Muscle layer of colon (tissue), 2 donors: ENCODE results near the gene SEL1L2.

Source experiments
- H3K27ac ChIP-seq: one replicate; pipeline ENCODE4 v1.7.0; 2013; ENCODE audit warnings: low read depth, mild to moderate bottlenecking, low read length, moderate library complexity
- H3K27me3 ChIP-seq, 2 donors: one replicate each; pipeline ENCODE4 v1.7.0; 2013; ENCODE audit warnings: low read length in 2 of 2, mild to moderate bottlenecking in 2 of 2; ENCODE audit not compliant: insufficient read depth in 2 of 2, control insufficient read depth in 1 of 2
- H3K36me3 ChIP-seq: one replicate; pipeline ENCODE4 v1.7.0; 2013; ENCODE audit warnings: mild to moderate bottlenecking, low read length; ENCODE audit not compliant: insufficient read depth
- H3K4me1 ChIP-seq: one replicate; pipeline ENCODE4 v1.7.0; 2013; ENCODE audit warnings: mild to moderate bottlenecking, low read length; ENCODE audit not compliant: insufficient read depth
- H3K4me3 ChIP-seq, 2 donors: one replicate each; pipeline ENCODE4 v1.7.0; 2013; ENCODE audit warnings: low read length in 2 of 2, low read depth in 1 of 2, mild to moderate bottlenecking in 1 of 2, moderate library complexity in 1 of 2
- H3K9ac ChIP-seq: one replicate; pipeline ENCODE4 v1.7.0; 2013; ENCODE audit warnings: low read length
- H3K9me3 ChIP-seq: one replicate; pipeline ENCODE4 v1.7.0; 2013; ENCODE audit warnings: mild to moderate bottlenecking, low read length
- donor health status: abdominal sarcoma.
- donor health status: Adenocarcinoma of cecum.

Gene SEL1L2

DNA sequence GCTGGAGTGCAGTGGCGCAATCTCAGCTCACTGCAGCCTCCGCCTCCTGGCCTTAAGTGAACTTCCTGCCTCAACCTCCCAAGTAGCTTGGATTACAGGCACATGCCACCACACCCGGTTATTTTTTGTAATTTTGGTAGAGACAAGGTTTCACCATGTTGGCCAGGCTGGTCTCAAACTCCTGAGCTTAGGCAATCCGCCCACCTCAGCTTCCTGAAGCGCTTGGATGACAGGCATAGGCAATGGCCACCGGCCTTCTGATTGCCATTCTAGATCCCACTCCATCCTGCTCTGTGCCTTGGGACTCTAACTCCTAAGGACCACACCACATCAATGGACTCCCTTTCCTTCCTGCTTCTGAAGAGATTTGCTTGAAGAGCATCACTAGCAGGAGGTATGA is 60.6 kb downstream of the SEL1L2 start:
- Histone ChIP-seq H3K4me1 (no peaks in the 10 kb centered on the region), H3K27me3 (no peaks in the 10 kb centered on the region), H3K9ac (no peak overlapping the region), H3K9me3 (no peaks in the 10 kb centered on the region), H3K27ac (no peak overlapping the region), H3K4me3 (no peak overlapping the region), H3K36me3 (no peaks in the 10 kb centered on the region)

DNA sequence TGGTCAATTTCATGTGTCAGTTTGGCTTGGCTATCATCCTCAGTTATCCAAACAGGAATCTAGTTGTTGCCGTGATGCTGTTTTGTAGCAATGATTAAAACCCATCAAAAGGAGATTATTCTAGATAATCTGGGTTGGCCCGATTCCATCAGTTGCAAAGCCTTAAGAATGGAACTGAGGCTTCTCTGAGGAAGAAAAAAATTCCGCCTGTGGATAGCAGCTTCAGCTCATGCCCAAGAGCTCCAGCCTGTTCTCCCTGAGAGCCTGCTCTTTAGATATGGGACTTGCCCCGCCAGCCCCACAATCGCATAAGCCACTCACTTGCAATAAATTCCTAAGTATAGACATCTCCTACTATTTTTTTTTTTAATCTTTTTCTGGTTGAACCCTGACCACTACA is 61.5 kb downstream of the SEL1L2 start:
- H3K36me3 ChIP-seq: no peaks in the 10 kb centered on the region
- H3K4me3 ChIP-seq: no peak overlapping the region
- H3K27ac ChIP-seq: no peak overlapping the region
- H3K27me3 ChIP-seq: no peaks in the 10 kb centered on the region
- H3K9ac ChIP-seq: no peak overlapping the region
- no peaks in the 10 kb centered on the region for H3K4me1 ChIP-seq
- no peaks in the 10 kb centered on the region for H3K9me3 ChIP-seq

DNA sequence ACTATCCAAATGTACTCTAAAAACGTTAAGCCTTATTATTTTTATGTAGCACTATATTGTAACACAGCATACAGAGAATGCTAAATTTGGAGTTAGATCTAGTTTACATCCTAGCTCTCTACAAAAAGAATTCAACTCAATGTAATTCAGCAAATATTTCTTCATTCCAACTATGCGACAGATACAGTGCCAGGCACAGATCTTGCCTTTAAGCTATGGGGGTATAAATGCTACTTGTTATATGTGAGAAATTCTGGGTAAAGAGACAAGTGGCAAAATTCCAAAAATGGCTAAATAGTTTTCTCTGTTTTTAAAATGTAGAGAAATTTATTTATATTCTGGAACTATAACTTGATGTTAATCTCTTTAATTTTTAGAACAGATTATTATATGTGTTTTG is 63.2 kb downstream of the SEL1L2 start:
- no peaks in the 10 kb centered on the region for H3K4me1 ChIP-seq
- H3K27me3 ChIP-seq: no peaks in the 10 kb centered on the region
- H3K4me3 ChIP-seq: no peak overlapping the region
- no peak overlapping the region for H3K27ac ChIP-seq
- H3K9ac ChIP-seq: no peak overlapping the region
- no peaks in the 10 kb centered on the region for H3K9me3 ChIP-seq
- H3K36me3 ChIP-seq: no peaks in the 10 kb centered on the region

DNA sequence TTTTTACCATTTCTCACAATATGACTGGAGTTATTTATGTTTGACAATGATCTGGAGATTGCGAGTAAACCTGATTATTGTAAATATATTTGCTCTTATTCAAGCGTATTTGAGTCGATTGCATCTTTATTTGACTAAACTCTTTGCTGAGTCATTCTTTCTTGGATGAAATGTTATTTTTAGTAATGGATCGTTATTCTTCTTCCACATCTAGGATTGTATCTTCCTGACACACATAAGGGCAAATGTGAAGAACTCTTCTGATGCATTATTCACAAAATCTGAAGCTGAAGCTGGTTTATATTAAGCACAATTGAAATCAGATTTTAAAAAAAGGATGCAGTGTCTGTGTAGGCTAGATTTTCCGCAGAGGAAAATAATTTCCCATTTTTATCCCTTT is 68.2 kb downstream of the SEL1L2 start:
- no peaks in the 10 kb centered on the region for H3K9me3 ChIP-seq

DNA sequence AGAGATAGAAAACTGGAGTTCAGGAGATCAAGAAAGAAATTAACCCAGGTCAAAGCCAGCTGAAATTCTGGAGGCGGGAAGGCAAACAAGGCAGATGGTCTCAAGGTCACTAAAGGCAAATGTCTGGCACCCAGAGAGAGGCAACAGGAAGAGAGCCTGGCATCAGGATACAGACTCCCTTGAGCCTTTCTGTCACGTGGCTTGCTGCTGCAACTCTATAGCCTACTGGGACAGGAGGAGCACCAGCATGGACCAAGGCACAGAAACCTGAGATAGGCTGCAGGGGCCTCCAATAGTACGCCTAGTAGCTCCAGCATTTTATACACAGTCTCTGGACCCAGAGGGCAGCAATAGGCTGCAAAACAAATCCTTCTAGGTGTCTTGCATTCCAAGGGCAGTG is 75.1 kb downstream of the SEL1L2 start:
- no peaks in the 10 kb centered on the region for H3K27me3 ChIP-seq
- H3K9ac ChIP-seq: no peak overlapping the region
- no peaks in the 10 kb centered on the region for H3K4me1 ChIP-seq
- H3K36me3 ChIP-seq: no peaks in the 10 kb centered on the region
- H3K4me3 ChIP-seq: no peak overlapping the region
- no peaks in the 10 kb centered on the region for H3K9me3 ChIP-seq
- no peak overlapping the region for H3K27ac ChIP-seq

More for the DNA sequence above, 68.2 kb downstream of the SEL1L2 start:
- no peaks in the 10 kb centered on the region for H3K36me3 ChIP-seq
- H3K4me3 ChIP-seq: no peak overlapping the region
- H3K27me3 ChIP-seq: no peaks in the 10 kb centered on the region
- H3K4me1 ChIP-seq: no peaks in the 10 kb centered on the region
- H3K27ac ChIP-seq: no peak overlapping the region
- no peak overlapping the region for H3K9ac ChIP-seq

DNA sequence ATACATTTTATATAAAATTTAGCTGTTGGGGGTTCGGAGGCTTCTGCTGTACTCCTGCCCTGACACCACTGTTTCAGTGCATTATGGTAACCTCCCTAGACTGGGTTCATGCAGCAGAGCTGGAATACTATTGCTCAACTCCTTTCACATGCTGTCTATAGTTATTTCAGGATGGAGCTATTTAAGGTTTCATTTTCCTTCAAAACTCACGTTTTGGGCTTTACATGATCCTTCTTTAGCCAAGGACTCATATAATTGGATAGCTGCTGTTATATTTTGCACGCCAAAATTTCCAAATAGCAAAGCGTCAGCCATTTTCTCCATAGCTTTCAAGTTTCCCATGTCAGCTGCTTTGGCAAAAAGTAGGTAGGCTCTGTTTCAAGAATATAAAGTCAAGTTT is 76.8 kb downstream of the SEL1L2 start:
- Histone ChIP-seq H3K4me3 (no peak overlapping the region), H3K36me3 (no peaks in the 10 kb centered on the region), H3K9ac (no peak overlapping the region), H3K27ac (no peak overlapping the region), H3K27me3 (no peaks in the 10 kb centered on the region), H3K4me1 (no peaks in the 10 kb centered on the region), H3K9me3 (no peaks in the 10 kb centered on the region)

DNA sequence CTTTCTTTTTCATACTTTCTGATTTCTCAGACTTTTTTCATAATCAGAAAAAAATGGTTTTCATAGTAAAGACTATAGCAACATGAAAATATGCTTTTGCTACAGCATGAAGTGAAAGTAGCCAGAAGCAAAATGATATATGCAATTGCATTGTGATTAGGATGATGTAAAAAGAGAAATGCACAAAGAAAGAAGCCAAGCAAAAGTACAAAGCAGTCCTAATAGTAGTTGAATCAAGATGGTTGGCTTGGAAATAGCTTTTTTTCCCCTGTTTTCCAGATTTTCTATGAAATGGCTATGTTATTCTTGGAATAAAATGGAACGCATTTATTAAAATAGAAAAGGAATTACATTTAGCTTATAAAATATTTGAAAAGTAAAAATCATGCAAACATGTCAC is 77.3 kb downstream of the SEL1L2 start:
- no peak overlapping the region for H3K4me3 ChIP-seq
- H3K9me3 ChIP-seq: no peaks in the 10 kb centered on the region
- H3K4me1 ChIP-seq: no peaks in the 10 kb centered on the region
- no peaks in the 10 kb centered on the region for H3K27me3 ChIP-seq
- no peaks in the 10 kb centered on the region for H3K36me3 ChIP-seq
- no peak overlapping the region for H3K9ac ChIP-seq
- no peak overlapping the region for H3K27ac ChIP-seq

DNA sequence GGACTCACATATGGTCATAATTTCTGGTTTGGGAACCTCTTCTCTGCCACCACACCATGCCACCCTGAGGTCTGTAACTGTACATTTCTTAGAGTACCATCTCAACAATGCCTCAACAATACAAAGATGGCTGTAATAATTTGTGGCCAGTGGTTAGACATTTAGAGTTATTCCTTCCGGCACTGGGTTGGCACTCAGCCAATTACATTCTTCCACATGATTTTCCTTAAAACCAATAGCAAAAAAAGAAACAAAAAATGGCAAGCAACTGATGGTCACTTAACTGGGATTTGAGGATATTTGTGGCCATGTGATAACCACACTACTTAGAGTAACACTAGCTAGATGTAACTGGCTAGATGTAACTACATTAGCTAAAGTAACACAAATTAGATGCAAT is 79.9 kb downstream of the SEL1L2 start:
- Histone ChIP-seq H3K9ac (no peak overlapping the region), H3K4me1 (no peaks in the 10 kb centered on the region), H3K27ac (no peak overlapping the region), H3K4me3 (no peak overlapping the region), H3K9me3 (no peaks in the 10 kb centered on the region), H3K27me3 (no peaks in the 10 kb centered on the region), H3K36me3 (no peaks in the 10 kb centered on the region)

DNA sequence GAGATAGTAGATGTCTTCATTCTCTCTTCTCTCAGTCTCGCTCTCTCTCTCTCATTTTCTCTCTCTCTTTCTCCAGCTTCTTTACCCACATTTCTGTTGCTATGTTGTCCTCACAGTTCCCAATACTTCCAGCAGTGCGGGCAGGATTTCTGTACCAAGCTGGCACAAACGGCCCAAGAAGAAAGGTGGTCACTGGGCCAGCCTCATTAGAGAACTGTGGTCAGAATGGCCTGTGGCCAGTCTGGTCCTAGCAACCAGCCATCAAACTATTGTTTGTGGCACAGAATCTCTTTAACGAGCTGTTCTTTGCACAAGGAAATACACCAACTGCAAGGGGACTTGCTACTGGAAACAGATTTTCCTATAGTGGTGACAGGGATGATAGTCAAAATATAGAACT is 81.3 kb downstream of the SEL1L2 start:
- Histone ChIP-seq H3K9me3 (no peaks in the 10 kb centered on the region), H3K4me1 (no peaks in the 10 kb centered on the region), H3K9ac (no peak overlapping the region), H3K4me3 (no peak overlapping the region), H3K36me3 (no peaks in the 10 kb centered on the region), H3K27ac (no peak overlapping the region), H3K27me3 (no peaks in the 10 kb centered on the region)

DNA sequence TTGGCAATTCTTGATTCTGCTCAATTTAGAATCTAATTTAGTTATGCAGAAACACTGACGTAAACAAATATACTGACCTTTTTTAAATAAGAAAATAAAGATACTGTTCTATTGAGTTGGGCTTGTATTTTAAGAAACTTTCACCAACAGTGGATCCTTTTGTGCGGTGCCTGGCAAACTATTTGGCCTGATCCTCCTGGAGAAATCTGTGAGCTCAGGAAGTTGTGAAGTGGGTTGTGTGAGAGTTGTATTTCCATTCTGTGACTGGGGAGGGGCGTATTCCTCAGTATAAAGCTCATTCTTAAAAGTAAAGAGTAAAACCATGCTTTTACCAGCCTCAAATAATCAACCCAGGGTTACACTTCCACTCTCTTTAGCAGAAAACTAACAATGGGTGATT is 85.6 kb downstream of the SEL1L2 start:
- H3K4me1 ChIP-seq: no peaks in the 10 kb centered on the region
- no peaks in the 10 kb centered on the region for H3K36me3 ChIP-seq
- no peaks in the 10 kb centered on the region for H3K27me3 ChIP-seq
- no peaks in the 10 kb centered on the region for H3K9me3 ChIP-seq
- no peak overlapping the region for H3K27ac ChIP-seq
- no peak overlapping the region for H3K9ac ChIP-seq
- H3K4me3 ChIP-seq: no peak overlapping the region

DNA sequence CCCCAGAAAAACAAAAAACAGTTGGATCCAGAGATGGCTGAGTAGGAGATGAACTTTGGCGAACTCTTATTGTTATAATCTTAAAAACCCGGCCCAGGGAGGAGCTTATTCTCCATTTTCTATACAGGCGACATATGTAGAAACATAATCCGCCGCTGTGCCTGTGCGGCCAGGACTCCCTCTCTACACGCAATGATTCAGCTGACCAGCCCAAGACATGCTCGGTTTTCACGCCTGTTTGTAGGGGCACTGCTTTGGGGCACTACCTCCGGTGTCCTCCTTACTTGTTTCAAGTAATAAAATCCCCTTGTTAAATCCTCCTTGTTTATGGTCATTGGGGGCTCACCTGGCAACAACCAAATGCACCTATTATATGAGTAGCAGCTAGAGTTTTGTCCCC is 89.9 kb downstream of the SEL1L2 start:
- no peaks in the 10 kb centered on the region for H3K27me3 ChIP-seq
- H3K4me3 ChIP-seq: no peak overlapping the region
- H3K4me1 ChIP-seq: no peaks in the 10 kb centered on the region
- H3K9me3 ChIP-seq: no peaks in the 10 kb centered on the region
- H3K27ac ChIP-seq: no peak overlapping the region
- no peaks in the 10 kb centered on the region for H3K36me3 ChIP-seq
- no peak overlapping the region for H3K9ac ChIP-seq

DNA sequence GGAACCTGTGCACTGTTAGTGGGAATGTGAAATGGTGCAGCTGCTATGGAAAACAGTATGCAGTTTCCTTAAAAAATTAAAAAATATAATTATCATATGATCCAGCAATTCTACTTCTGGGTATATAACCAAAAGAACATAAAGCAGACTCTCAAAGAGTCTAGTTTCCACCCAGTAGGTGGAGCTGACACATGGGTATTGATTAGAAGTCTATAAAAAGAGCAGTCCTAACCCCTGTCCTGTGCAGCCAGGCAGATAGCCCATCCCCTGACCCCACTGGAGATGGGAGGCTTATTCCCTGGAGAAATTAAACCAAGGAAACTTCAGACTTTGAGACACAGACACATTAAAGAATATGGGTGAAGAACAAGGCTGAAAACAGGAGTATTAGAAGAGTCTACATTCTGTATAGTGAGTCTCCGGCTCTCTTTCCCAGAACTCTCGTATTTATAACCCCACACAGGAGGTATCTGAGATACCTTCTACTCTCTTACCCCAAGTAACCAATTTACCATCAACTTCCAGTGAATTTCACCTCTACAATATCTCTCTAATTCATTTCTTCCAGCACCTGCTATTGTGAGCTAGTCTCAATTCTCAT is 92.3 kb downstream of the SEL1L2 start:
- Histone ChIP-seq H3K27me3 (no peaks in the 10 kb centered on the region), H3K9me3 (no peaks in the 10 kb centered on the region), H3K4me1 (no peaks in the 10 kb centered on the region), H3K36me3 (no peaks in the 10 kb centered on the region), H3K27ac (no peak overlapping the region), H3K9ac (no peak overlapping the region), H3K4me3 (no peak overlapping the region)
